Activated naive CD8-positive, alpha-beta T cell treated with anti-CD3 and anti-CD28 coated beads for 36 hours (primary cell): ENCODE results near the gene TRAPPC3. TPM values are rescaled to one million over a fixed set of nuclear protein-coding genes. Genes with fewer than 3 reads are reported as not detected.

Source experiments
- DNase-seq: peaks from one replicate; pipeline ENCODE4 v3.0.0; 2021
- H3K27ac Mint-ChIP-seq: one replicate; pipeline ENCODE4 v1.8.0; 2022; ENCODE audit warnings: mild to moderate bottlenecking, moderate library complexity, mixed read lengths
- H3K27me3 Mint-ChIP-seq: one replicate; pipeline ENCODE4 v1.8.0; 2022; ENCODE audit warnings: mild to moderate bottlenecking, mixed read lengths
- H3K36me3 Mint-ChIP-seq: one replicate; pipeline ENCODE4 v1.8.0; 2021; ENCODE audit warnings: mild to moderate bottlenecking, mixed read lengths
- H3K4me1 Mint-ChIP-seq: one replicate; pipeline ENCODE4 v1.8.0; 2021; ENCODE audit warnings: mixed read lengths
- H3K4me3 Mint-ChIP-seq: one replicate; pipeline ENCODE4 v1.8.0; 2022; ENCODE audit warnings: mild to moderate bottlenecking, moderate library complexity, mixed read lengths
- H3K9me3 Mint-ChIP-seq: one replicate; pipeline ENCODE4 v1.8.0; 2022; ENCODE audit warnings: mixed read lengths
- total RNA-seq, 2 experiments: library from RNA; stranded (reverse); gene quantifications; one replicate each; pipeline ENCODE4 v1.2.3, GENCODE V29; 2021

The TRAPPC3 gene
- total RNA-seq, 2 experiments from 2014 or later = 58.0 to 59.4 TPM

- H3K36me3 Mint-ChIP-seq = no peaks in the 10 kb centered on the region
- peaks cover 20% of the 10 kb centered on the region for H3K27me3 Mint-ChIP-seq
- H3K4me1 Mint-ChIP-seq = peaks cover 24% of the 10 kb centered on the region
- DNase-seq = no peak
- H3K27ac Mint-ChIP-seq = no peak overlapping the region
- no peaks in the 10 kb centered on the region for H3K9me3 Mint-ChIP-seq
- H3K4me3 Mint-ChIP-seq = no peak overlapping the region
These were observed 21.0 kb downstream of the TRAPPC3 start for GRCh38 chr1:36128126-36128904.

- no peaks in the 10 kb centered on the region for H3K36me3 Mint-ChIP-seq
- H3K4me1 Mint-ChIP-seq = peaks cover 29% of the 10 kb centered on the region
- H3K4me3 Mint-ChIP-seq = no peak overlapping the region
- no peaks in the 10 kb centered on the region for H3K9me3 Mint-ChIP-seq
- DNase-seq = no peak
- H3K27ac Mint-ChIP-seq = no peak overlapping the region
- peaks cover 28% of the 10 kb centered on the region for H3K27me3 Mint-ChIP-seq
These were observed 22.3 kb downstream of the TRAPPC3 start for GRCh38 chr1:36126797-36127500.

- no peak for DNase-seq
These were observed 23.1 kb downstream of the TRAPPC3 start for GRCh38 chr1:36126005-36126716.

GRCh38 chr1:36125129-36125991 lies 23.9 kb downstream of the TRAPPC3 start, which contains the start of gene COL8A2:
Gene COL8A2 (minus strand): TSS chr1:36125222. CDS start chr1:36100242, 24,980 bp downstream.
- Mint-ChIP-seq H3K27ac (no peak within 1 kb of the TSS), H3K4me1 (peaks cover 29% of the 10 kb centered on the region), H3K9me3 (no peaks in the 10 kb centered on the region), H3K4me3 (peak within 1 kb of the TSS; percentile 67), H3K27me3 (peaks cover 30% of the 10 kb centered on the region), H3K36me3 (no peaks in the 10 kb centered on the region)
- DNase-seq = peak; percentile 22

More at GRCh38 chr1:36126005-36126716, 23.1 kb downstream of the TRAPPC3 start:
- no peaks in the 10 kb centered on the region for H3K36me3 Mint-ChIP-seq
- no peak overlapping the region for H3K27ac Mint-ChIP-seq
- H3K4me3 Mint-ChIP-seq = no peak overlapping the region
- H3K27me3 Mint-ChIP-seq = peaks cover 30% of the 10 kb centered on the region
- no peaks in the 10 kb centered on the region for H3K9me3 Mint-ChIP-seq
- peaks cover 29% of the 10 kb centered on the region for H3K4me1 Mint-ChIP-seq

GRCh38 chr1:36124404-36125128 lies 24.7 kb downstream of the TRAPPC3 start:
- no peak overlapping the region for H3K27ac Mint-ChIP-seq
- no peak for DNase-seq

GRCh38 chr1:36123356-36123755 lies 25.9 kb downstream of the TRAPPC3 start:
- Mint-ChIP-seq H3K9me3 (no peaks in the 10 kb centered on the region), H3K36me3 (no peaks in the 10 kb centered on the region), H3K27me3 (peaks cover 30% of the 10 kb centered on the region), H3K4me3 (peak overlapping the region; percentile 19), H3K27ac (peak overlapping the region; percentile 32), H3K4me1 (peaks cover 29% of the 10 kb centered on the region)
- DNase-seq = peak; percentile 36

More at GRCh38 chr1:36124404-36125128, 24.7 kb downstream of the TRAPPC3 start:
- peak overlapping the region; percentile 67 for H3K4me3 Mint-ChIP-seq
- peaks cover 29% of the 10 kb centered on the region for H3K4me1 Mint-ChIP-seq
- no peaks in the 10 kb centered on the region for H3K36me3 Mint-ChIP-seq
- H3K27me3 Mint-ChIP-seq = peaks cover 30% of the 10 kb centered on the region
- H3K9me3 Mint-ChIP-seq = no peaks in the 10 kb centered on the region

GRCh38 chr1:36122062-36123030 lies 26.9 kb downstream of the TRAPPC3 start:
- Mint-ChIP-seq H3K4me1 (peaks cover 26% of the 10 kb centered on the region), H3K9me3 (no peaks in the 10 kb centered on the region), H3K27me3 (peaks cover 30% of the 10 kb centered on the region)

GRCh38 chr1:36119456-36119855 lies 29.8 kb downstream of the TRAPPC3 start:
- Mint-ChIP-seq H3K27me3 (peaks cover 18% of the 10 kb centered on the region), H3K27ac (no peak overlapping the region), H3K4me1 (peaks cover 13% of the 10 kb centered on the region), H3K4me3 (no peak overlapping the region), H3K36me3 (no peaks in the 10 kb centered on the region), H3K9me3 (no peaks in the 10 kb centered on the region)
- no peak for DNase-seq

More at GRCh38 chr1:36122062-36123030, 26.9 kb downstream of the TRAPPC3 start:
- Mint-ChIP-seq H3K27ac (no peak overlapping the region), H3K4me3 (no peak overlapping the region), H3K36me3 (no peaks in the 10 kb centered on the region)
- no peak for DNase-seq

GRCh38 chr1:36118447-36119204 lies 30.7 kb downstream of the TRAPPC3 start:
- peaks cover 7% of the 10 kb centered on the region for H3K4me1 Mint-ChIP-seq
- no peak overlapping the region for H3K4me3 Mint-ChIP-seq
- peaks cover 13% of the 10 kb centered on the region for H3K27me3 Mint-ChIP-seq
- no peaks in the 10 kb centered on the region for H3K9me3 Mint-ChIP-seq
- no peak for DNase-seq
- no peaks in the 10 kb centered on the region for H3K36me3 Mint-ChIP-seq
- no peak overlapping the region for H3K27ac Mint-ChIP-seq

GRCh38 chr1:36116901-36117300 lies 32.4 kb downstream of the TRAPPC3 start:
- peaks cover 2% of the 10 kb centered on the region for H3K27me3 Mint-ChIP-seq
- H3K36me3 Mint-ChIP-seq = no peaks in the 10 kb centered on the region
- H3K9me3 Mint-ChIP-seq = no peaks in the 10 kb centered on the region
- H3K4me3 Mint-ChIP-seq = no peak overlapping the region
- H3K4me1 Mint-ChIP-seq = no peaks in the 10 kb centered on the region
- no peak for DNase-seq
- no peak overlapping the region for H3K27ac Mint-ChIP-seq

- no peak overlapping the region for H3K4me3 Mint-ChIP-seq
These were observed 33.4 kb downstream of the TRAPPC3 start for GRCh38 chr1:36115931-36116330.

GRCh38 chr1:36115200-36115669 lies 34.1 kb downstream of the TRAPPC3 start:
- Mint-ChIP-seq H3K36me3 (no peaks in the 10 kb centered on the region), H3K27ac (no peak overlapping the region), H3K4me3 (no peak overlapping the region), H3K9me3 (no peaks in the 10 kb centered on the region), H3K4me1 (peaks cover 5% of the 10 kb centered on the region), H3K27me3 (no peaks in the 10 kb centered on the region)
- DNase-seq = no peak

More at GRCh38 chr1:36115931-36116330, 33.4 kb downstream of the TRAPPC3 start:
- Mint-ChIP-seq H3K27me3 (no peaks in the 10 kb centered on the region), H3K36me3 (no peaks in the 10 kb centered on the region), H3K4me1 (peaks cover 4% of the 10 kb centered on the region), H3K9me3 (no peaks in the 10 kb centered on the region), H3K27ac (no peak overlapping the region)
- no peak for DNase-seq
